Astrocyte (in vitro differentiated cells and primary cell): ENCODE data around the gene PCGF5.

ENCODE experiments used
- CTCF ChIP-seq: IDR thresholded peaks from 2 replicates; pipeline ENCODE4 v1.5.1; 2011; ENCODE audit warnings: low read depth, mild to moderate bottlenecking, inconsistent platforms, low read length, moderate library complexity; ENCODE audit not compliant: insufficient read depth
- EZH2 ChIP-seq: IDR thresholded peaks from 2 replicates; pipeline ENCODE4 v1.6.1; 2012; ENCODE audit warnings: mild to moderate bottlenecking, low read length, inconsistent platforms; ENCODE audit not compliant: insufficient read depth

- TF ChIP-seq CTCF (no peak), EZH2 (no peak)
These were observed 23.3 kb upstream of the PCGF5 start for GRCh38 chr10:91197127-91197526.
